Measurements from ENCODE around the gene TTLL6. TPM values are rescaled to one million over a fixed set of nuclear protein-coding genes. Genes with fewer than 3 reads are reported as not detected.
A peak's percentile ranks its signal among the peaks of the same experiment; 100 is the strongest.

TTLL6 gene
- total RNA-seq, 1 donor = not detected

DNA sequence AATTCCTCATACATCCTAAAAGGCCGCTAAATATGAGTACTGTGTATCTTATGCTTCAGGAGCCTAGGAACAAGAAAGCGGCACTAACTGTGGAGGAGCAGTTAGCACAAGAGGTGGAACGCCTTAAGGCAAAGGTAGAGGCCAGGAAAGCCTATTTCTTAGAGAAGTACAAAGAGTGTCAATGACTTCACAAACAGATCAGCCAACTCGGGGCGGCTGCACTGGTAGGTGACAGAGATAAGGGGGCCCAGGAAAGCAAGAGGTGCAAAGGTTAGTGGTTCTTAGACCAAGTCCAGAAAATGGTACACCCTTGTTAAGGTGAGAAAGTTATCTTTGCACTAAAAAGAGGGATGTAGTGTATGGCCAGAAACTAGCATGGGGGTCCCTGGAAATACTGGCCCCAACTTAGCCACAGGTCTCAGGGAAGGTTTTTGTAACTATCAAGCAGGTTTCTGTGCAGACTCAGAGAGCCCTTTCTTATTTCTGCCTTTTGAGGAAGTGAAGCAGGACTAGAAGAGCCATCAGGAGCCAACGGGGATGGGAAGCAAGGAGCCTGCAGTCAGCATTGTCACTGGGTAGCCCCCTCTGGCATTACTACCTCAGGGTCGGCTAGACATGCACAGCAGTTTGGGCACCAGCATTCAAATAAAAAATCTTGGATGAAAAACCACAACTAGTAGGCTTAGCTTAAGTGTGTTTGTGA, 37.9 kb upstream of the TTLL6 start:
- no peaks in the 10 kb centered on the region for H4K20me1 ChIP-seq (ENCODE audit: insufficient read depth, low read length)
- peaks cover 61% of the 10 kb centered on the region for H3K36me3 ChIP-seq (ENCODE audit: insufficient read depth, low read length)
- H3K27ac ChIP-seq (ENCODE audit: low read depth, low read length) = no peak overlapping the region
- no peaks in the 10 kb centered on the region for H3K27me3 ChIP-seq (ENCODE audit: insufficient read depth, low read length)
- H3K79me2 ChIP-seq (ENCODE audit: insufficient read depth, low read length) = no peaks in the 10 kb centered on the region
- H3K4me1 ChIP-seq (ENCODE audit: insufficient read depth, low read length) = no peaks in the 10 kb centered on the region
- H3K4me3 ChIP-seq (ENCODE audit: insufficient read depth, low read length) = no peak overlapping the region
- TF ChIP-seq, protein P1, sequence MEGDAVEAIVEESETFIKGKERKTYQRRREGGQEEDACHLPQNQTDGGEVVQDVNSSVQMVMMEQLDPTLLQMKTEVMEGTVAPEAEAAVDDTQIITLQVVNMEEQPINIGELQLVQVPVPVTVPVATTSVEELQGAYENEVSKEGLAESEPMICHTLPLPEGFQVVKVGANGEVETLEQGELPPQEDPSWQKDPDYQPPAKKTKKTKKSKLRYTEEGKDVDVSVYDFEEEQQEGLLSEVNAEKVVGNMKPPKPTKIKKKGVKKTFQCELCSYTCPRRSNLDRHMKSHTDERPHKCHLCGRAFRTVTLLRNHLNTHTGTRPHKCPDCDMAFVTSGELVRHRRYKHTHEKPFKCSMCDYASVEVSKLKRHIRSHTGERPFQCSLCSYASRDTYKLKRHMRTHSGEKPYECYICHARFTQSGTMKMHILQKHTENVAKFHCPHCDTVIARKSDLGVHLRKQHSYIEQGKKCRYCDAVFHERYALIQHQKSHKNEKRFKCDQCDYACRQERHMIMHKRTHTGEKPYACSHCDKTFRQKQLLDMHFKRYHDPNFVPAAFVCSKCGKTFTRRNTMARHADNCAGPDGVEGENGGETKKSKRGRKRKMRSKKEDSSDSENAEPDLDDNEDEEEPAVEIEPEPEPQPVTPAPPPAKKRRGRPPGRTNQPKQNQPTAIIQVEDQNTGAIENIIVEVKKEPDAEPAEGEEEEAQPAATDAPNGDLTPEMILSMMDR (IDR thresholded peaks at IDR 0.05; ENCODE audit: extremely low read depth, low read depth, low read length) = no peak
- no peak overlapping the region for H3K4me2 ChIP-seq (ENCODE audit: insufficient read depth, low read length)
- no peak for DNase-seq (ENCODE audit: insufficient read length, low spot score, missing footprints)
- H2AFZ ChIP-seq (ENCODE audit: low read length) = no peak overlapping the region
- H3K9me3 ChIP-seq (ENCODE audit: low read depth, low read length) = no peaks in the 10 kb centered on the region

DNA sequence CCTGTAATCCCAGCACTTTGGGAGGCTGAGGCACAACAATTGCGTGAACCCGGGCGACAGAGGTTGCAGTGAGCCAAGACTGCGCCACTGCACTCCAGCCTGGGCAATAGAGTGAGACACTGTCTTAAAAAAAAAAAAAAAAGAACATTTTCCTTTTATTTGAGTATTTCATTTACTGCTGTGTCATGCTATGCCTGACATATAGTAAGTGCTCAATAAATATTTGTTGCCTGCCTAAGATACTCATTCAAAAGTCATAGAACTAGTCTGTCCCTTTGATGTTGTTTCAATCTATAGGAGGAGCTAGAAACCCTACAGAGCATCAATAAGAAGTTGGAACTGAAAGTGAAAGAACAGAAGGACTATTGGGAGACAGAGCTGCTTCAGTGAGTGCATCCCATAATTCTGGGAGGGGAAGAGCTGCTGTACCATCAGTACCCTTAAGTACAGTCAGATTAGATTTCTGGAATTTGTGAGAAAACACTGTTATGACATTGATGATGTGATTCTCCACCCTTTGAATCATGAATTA, 33.8 kb upstream of the TTLL6 start:
- Histone ChIP-seq H3K9me3 (ENCODE audit: low read depth, low read length) (no peaks in the 10 kb centered on the region), H3K27ac (ENCODE audit: low read depth, low read length) (no peak overlapping the region), H4K20me1 (ENCODE audit: insufficient read depth, low read length) (no peaks in the 10 kb centered on the region), H3K4me3 (ENCODE audit: insufficient read depth, low read length) (no peak overlapping the region), H3K36me3 (ENCODE audit: insufficient read depth, low read length) (peaks cover 73% of the 10 kb centered on the region), H3K4me2 (ENCODE audit: insufficient read depth, low read length) (no peak overlapping the region), H3K27me3 (ENCODE audit: insufficient read depth, low read length) (no peaks in the 10 kb centered on the region), H3K4me1 (ENCODE audit: insufficient read depth, low read length) (no peaks in the 10 kb centered on the region), H2AFZ (ENCODE audit: low read length) (no peak overlapping the region), H3K79me2 (ENCODE audit: insufficient read depth, low read length) (no peaks in the 10 kb centered on the region)
- TF ChIP-seq, protein P1 (IDR thresholded peaks at IDR 0.05; ENCODE audit: extremely low read depth, low read depth, low read length) = no peak
- DNase-seq (ENCODE audit: insufficient read length, low spot score, missing footprints) = no peak

- TF ChIP-seq, protein P1 (IDR thresholded peaks at IDR 0.05; ENCODE audit: extremely low read depth, low read depth, low read length) = no peak
- no peak for DNase-seq (ENCODE audit: insufficient read length, low spot score, missing footprints)
- peak overlapping the region; percentile 19 for H3K27ac ChIP-seq (ENCODE audit: low read depth, low read length)
Measured at GRCh38 chr17:48843187-48843900, 26.3 kb upstream of the TTLL6 start.

GRCh38 chr17:48842746-48843145, 25.7 kb upstream of the TTLL6 start:
- Histone ChIP-seq H3K4me3 (ENCODE audit: insufficient read depth, low read length) (no peak overlapping the region), H3K9me3 (ENCODE audit: low read depth, low read length) (no peaks in the 10 kb centered on the region), H3K36me3 (ENCODE audit: insufficient read depth, low read length) (peaks cover 29% of the 10 kb centered on the region), H2AFZ (ENCODE audit: low read length) (no peak overlapping the region), H3K4me2 (ENCODE audit: insufficient read depth, low read length) (no peak overlapping the region), H3K27me3 (ENCODE audit: insufficient read depth, low read length) (no peaks in the 10 kb centered on the region), H3K27ac (ENCODE audit: low read depth, low read length) (peak overlapping the region; percentile 19), H4K20me1 (ENCODE audit: insufficient read depth, low read length) (peaks cover 3% of the 10 kb centered on the region), H3K4me1 (ENCODE audit: insufficient read depth, low read length) (peaks cover 37% of the 10 kb centered on the region), H3K79me2 (ENCODE audit: insufficient read depth, low read length) (peaks cover 28% of the 10 kb centered on the region)
- TF ChIP-seq, protein P1 (IDR thresholded peaks at IDR 0.05; ENCODE audit: extremely low read depth, low read depth, low read length) = no peak
- DNase-seq (ENCODE audit: insufficient read length, low spot score, missing footprints) = no peak

More at GRCh38 chr17:48843187-48843900, 26.3 kb upstream of the TTLL6 start:
- no peaks in the 10 kb centered on the region for H3K27me3 ChIP-seq (ENCODE audit: insufficient read depth, low read length)
- H3K9me3 ChIP-seq (ENCODE audit: low read depth, low read length) = no peaks in the 10 kb centered on the region
- no peak overlapping the region for H3K4me3 ChIP-seq (ENCODE audit: insufficient read depth, low read length)
- peaks cover 3% of the 10 kb centered on the region for H4K20me1 ChIP-seq (ENCODE audit: insufficient read depth, low read length)
- H3K4me1 ChIP-seq (ENCODE audit: insufficient read depth, low read length) = peaks cover 37% of the 10 kb centered on the region
- H3K79me2 ChIP-seq (ENCODE audit: insufficient read depth, low read length) = peaks cover 22% of the 10 kb centered on the region
- no peak overlapping the region for H3K4me2 ChIP-seq (ENCODE audit: insufficient read depth, low read length)
- H2AFZ ChIP-seq (ENCODE audit: low read length) = no peak overlapping the region
- peaks cover 33% of the 10 kb centered on the region for H3K36me3 ChIP-seq (ENCODE audit: insufficient read depth, low read length)

All from osteoblast (primary cell).